Measurements from ENCODE around the gene FAM98B. TPM values are rescaled to one million over a fixed set of nuclear protein-coding genes. Genes with fewer than 3 reads are reported as not detected.

The FAM98B gene
- total RNA-seq, 4 donors from 2014 or later = 9.3 to 12.6 (median 10.9) TPM

- H3K27me3 ChIP-seq = no peaks in the 10 kb centered on the region
- TF ChIP-seq CTCF (IDR thresholded peaks at IDR 0.05) (no peak), POLR2A (IDR thresholded peaks at IDR 0.05) (no peak)
Observed at GRCh38 chr15:38486936-38487335, 33.0 kb downstream of the FAM98B start.

GRCh38 chr15:38487378-38487777 is 33.5 kb downstream of the FAM98B start:
- intact Hi-C loops (cut with DNase I) = no loop called here
- 100% methylated on average over 1 of the region's 1 CpG for WGBS, 2 donors
- Histone ChIP-seq H3K27ac (no peak overlapping the region), H3K4me1 (no peaks in the 10 kb centered on the region), H3K4me3 (replicated peaks in 1 of 3) (no peak overlapping the region), H3K27me3 (no peaks in the 10 kb centered on the region), H3K36me3 (peaks cover 0 to 2% of the 10 kb centered on the region in 2 donors), H3K9me3 (no peaks in the 10 kb centered on the region)
- DNase-seq = no peak
- no peak for TF ChIP-seq CTCF (IDR thresholded peaks at IDR 0.05)
- no peak for TF ChIP-seq POLR2A (IDR thresholded peaks at IDR 0.05)

More at GRCh38 chr15:38486936-38487335, 33.0 kb downstream of the FAM98B start:
- intact Hi-C loops (cut with DNase I) = no loop called here
- H3K9me3 ChIP-seq = no peaks in the 10 kb centered on the region
- no peaks in the 10 kb centered on the region for H3K4me1 ChIP-seq
- peaks cover 1 to 6% of the 10 kb centered on the region in 2 donors for H3K36me3 ChIP-seq
- no peak overlapping the region for H3K27ac ChIP-seq
- 84 to 87% methylated on average over 2 of the region's 2 CpGs for WGBS, 2 donors
- no peak overlapping the region for H3K4me3 ChIP-seq (replicated peaks in 1 of 3)
- no peak for DNase-seq

GRCh38 chr15:38490242-38490922 is 36.5 kb downstream of the FAM98B start:
- Histone ChIP-seq H3K27ac (no peak overlapping the region), H3K4me3 (replicated peaks in 1 of 3) (no peak overlapping the region), H3K27me3 (no peaks in the 10 kb centered on the region), H3K9me3 (no peaks in the 10 kb centered on the region), H3K4me1 (no peaks in the 10 kb centered on the region), H3K36me3 (no peaks in the 10 kb centered on the region)
- WGBS, 2 donors = 79 to 83% methylated on average over 3 of the region's 3 CpGs
- intact Hi-C loops (cut with DNase I) = no loop called here
- TF ChIP-seq CTCF (IDR thresholded peaks at IDR 0.05) (no peak), POLR2A (IDR thresholded peaks at IDR 0.05) (no peak)
- no peak for DNase-seq

- Histone ChIP-seq H3K27me3 (no peaks in the 10 kb centered on the region), H3K36me3 (no peaks in the 10 kb centered on the region), H3K9me3 (no peaks in the 10 kb centered on the region), H3K4me1 (no peaks in the 10 kb centered on the region), H3K27ac (no peak overlapping the region), H3K4me3 (replicated peaks in 1 of 3) (no peak overlapping the region)
- 89 to 94% methylated on average over 1 of the region's 1 CpG for WGBS, 2 donors
- no peak for DNase-seq
- intact Hi-C loops (cut with DNase I) = no loop called here
- no peak for TF ChIP-seq CTCF (IDR thresholded peaks at IDR 0.05)
- TF ChIP-seq POLR2A (IDR thresholded peaks at IDR 0.05) = no peak
Observed at GRCh38 chr15:38496151-38496550, 42.2 kb downstream of the FAM98B start.

GRCh38 chr15:38499651-38500050 is 45.7 kb downstream of the FAM98B start:
- 91 to 100% methylated on average over 1 of the region's 1 CpG for WGBS, 2 donors
- Histone ChIP-seq H3K9me3 (no peaks in the 10 kb centered on the region), H3K4me3 (replicated peaks in 1 of 3) (no peak overlapping the region), H3K36me3 (no peaks in the 10 kb centered on the region), H3K27ac (no peak overlapping the region), H3K4me1 (no peaks in the 10 kb centered on the region), H3K27me3 (no peaks in the 10 kb centered on the region)
- TF ChIP-seq CTCF (IDR thresholded peaks at IDR 0.05) (no peak), POLR2A (IDR thresholded peaks at IDR 0.05) (no peak)
- intact Hi-C loops (cut with DNase I) = no loop called here
- DNase-seq = no peak
